Islet of Langerhans (tissue), 1 donor: ENCODE measurements around the gene TLCD1.

Experiments used
- FAIRE-seq: peaks from one replicate; lab custom pipeline; 2011; peaks lifted over from hg19 to GRCh38; lab: Jason Lieb, UNC

The TLCD1 gene

DNA sequence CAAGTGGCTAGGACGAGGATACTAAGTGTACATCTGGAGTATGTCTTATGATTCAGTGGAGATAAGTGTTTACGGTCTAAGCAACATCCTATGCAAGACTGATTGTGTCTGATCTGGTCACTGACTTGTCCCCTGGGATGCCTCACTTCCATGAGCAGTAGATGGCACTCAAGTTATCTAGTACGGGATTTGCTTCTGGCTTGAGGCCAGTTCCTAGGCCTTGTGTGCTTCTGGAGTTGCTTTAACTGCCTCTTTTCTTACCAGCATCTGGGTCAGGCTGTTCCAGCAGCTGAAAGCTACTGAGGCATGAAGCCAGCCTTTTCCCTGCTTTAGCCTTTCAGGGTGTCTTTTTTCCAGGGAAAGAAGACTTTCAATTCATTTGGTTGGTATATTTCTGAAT lies 41.1 kb downstream of the TLCD1 start:
- FAIRE-seq, result no peak

GRCh38 chr17:28682655-28683054 lies 43.4 kb downstream of the TLCD1 start:
- FAIRE-seq, result no peak

- FAIRE-seq, result no peak
Observed at GRCh38 chr17:28675980-28676379, 50.1 kb downstream of the TLCD1 start.

DNA sequence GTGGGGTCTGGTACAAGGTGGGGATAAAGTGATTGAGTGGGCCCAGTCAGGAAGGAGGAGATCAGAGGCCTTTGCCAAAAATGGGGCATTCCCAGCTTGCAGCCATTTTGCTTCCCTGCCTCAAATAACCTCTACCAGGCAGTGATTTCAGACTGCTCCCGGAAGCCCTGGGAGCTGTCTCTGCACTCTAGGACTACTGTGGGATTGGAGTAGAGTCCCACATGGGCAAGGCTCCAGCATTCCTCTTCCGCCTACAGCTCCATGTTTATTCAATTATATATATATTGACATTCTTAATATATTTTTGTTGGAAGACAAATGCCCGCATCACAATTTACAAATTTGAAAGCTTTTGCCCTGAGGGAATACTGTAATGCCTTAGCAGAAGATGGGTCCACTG lies 50.5 kb downstream of the TLCD1 start:
- FAIRE-seq, result no peak
